Right lobe of liver (tissue), 6 donors: ENCODE measurements around the gene RPGRIP1. TPM values are rescaled to one million over a fixed set of nuclear protein-coding genes. Genes with fewer than 3 reads are reported as not detected.

Experiments used
- ATAC-seq, 4 donors: fragments of 200-7000 bp; cut with Tn5 transposase; one replicate each; pipeline ENCODE4 v1.9.1; 2020; ENCODE audit warnings: mild to moderate bottlenecking in 4 of 4, moderate library complexity in 4 of 4
- DNase-seq, 3 donors: peaks; one replicate each; pipeline ENCODE4 v3.0.0-alpha.2; 2020
- H3K27ac ChIP-seq, 3 donors: fragments of 200-600 bp; one replicate each; pipeline ENCODE4 v1.8.0; 2022
- H3K27me3 ChIP-seq, 2 donors: fragments of 200-600 bp; one replicate each; pipeline ENCODE4 v1.8.0; 2022
- H3K36me3 ChIP-seq, 4 donors: fragments of 200-600 bp; sonication (generic) in 1 of 4; one replicate each; pipeline versions ENCODE4 v1.5.1 to v1.8.0; 2017 to 2022; ENCODE audit warnings: control low read depth in 1 of 4
- H3K4me1 ChIP-seq, 4 donors: fragments of 200-600 bp; sonication (generic) in 1 of 4; one replicate each; pipeline versions ENCODE4 v1.5.1 to v1.8.0; 2017 to 2022; ENCODE audit warnings: control low read depth in 1 of 4
- H3K4me3 ChIP-seq, 3 donors: fragments of 200-600 bp; one replicate each; pipeline ENCODE4 v1.8.0; 2022
- H3K9me3 ChIP-seq, 4 donors: fragments of 200-600 bp; sonication (generic) in 1 of 4; one replicate each; pipeline versions ENCODE4 v1.5.1 to v1.8.0; 2017 to 2022; ENCODE audit warnings: control low read depth in 1 of 4
- CTCF ChIP-seq, 4 donors: fragments of 200-600 bp in 3 of 4; fragments of 450-650 bp in 1 of 4; IDR thresholded peaks; one replicate each; pipeline versions ENCODE4 v1.5.1 to v1.8.0; 2016 to 2022; ENCODE audit warnings: antibody characterized with exemption in 4 of 4, mild to moderate bottlenecking in 2 of 4
- POLR2A ChIP-seq: fragments of 450-650 bp; IDR thresholded peaks from one replicate; pipeline ENCODE4 v1.6.1; 2017; ENCODE audit warnings: antibody characterized with exemption, mild to moderate bottlenecking
- WGBS: methylation state at CpG from one replicate; pipeline ENCODE4 v1.1.6; 2018; ENCODE audit warnings: low coverage, low lambda C conversion rate; ENCODE audit not compliant: insufficient coverage; ENCODE audit errors: missing lambda C conversion rate; 5-methylcytosine and 5-hydroxymethylcytosine counted together
- intact Hi-C, 2 donors: fragments of 100-400 bp; cut with DNase I; formaldehyde crosslinking; loops; one replicate each; pipeline versions ENCODE4 v1.11.2 to v1.14.1; 2022
- total RNA-seq, 6 experiments: library from RNA; depleted of rRNA in 2 of 6; stranded (reverse); fragments of >200 nt in 2 of 6; fragmentation: NEBNext Ultra II Directional in 3 of 6; extraction: Animal tissue kit (Norgen Biotek cat#: 25700) in 3 of 6; gene quantifications; one replicate each; pipeline versions ENCODE4 v1.1.0 to v1.2.4, GENCODE V29; 2016 to 2023
- donor health status: DM: no; HTN: yes; CAD: no.
- donor health status: DM: no; HTN: no; CAD: no.
- donor health status: DM: no; HTN: no; CAD: no.
- donor health status: DM: no; HTN: yes; CAD: no.
- donor health status: DM: no; HTN: yes; CAD: no.

The RPGRIP1 gene
- total RNA-seq, 6 experiments from 2014 or later: 0.22 to 1.8 (median 1.0) TPM

GRCh38 chr14:21309956-21310355, 30.1 kb downstream of the RPGRIP1 start:
- H3K9me3 ChIP-seq: no peaks in the 10 kb centered on the region
- peaks cover 0 to 16% (median 0%) of the 10 kb centered on the region in 4 donors for H3K4me1 ChIP-seq
- DNase-seq (no peak), ATAC-seq (no peak)
- H3K27ac ChIP-seq: no peak overlapping the region
- no peaks in the 10 kb centered on the region for H3K36me3 ChIP-seq
- intact Hi-C loops: no loop called here
- no peak for TF ChIP-seq CTCF (IDR thresholded peaks at IDR 0.05)
- TF ChIP-seq POLR2A: no peak
- no CpG with 5 or more reads among the region's 3 CpGs for WGBS
- H3K27me3 ChIP-seq: no peaks in the 10 kb centered on the region
- H3K4me3 ChIP-seq: no peak overlapping the region

- ATAC-seq (no peak), DNase-seq (no peak)
- WGBS: 83% methylated on average over 2 of the region's 2 CpGs
- intact Hi-C loops: no loop called here
- H3K4me3 ChIP-seq: no peak overlapping the region
- no peaks in the 10 kb centered on the region for H3K36me3 ChIP-seq
- peaks cover 0 to 16% (median 0%) of the 10 kb centered on the region in 4 donors for H3K4me1 ChIP-seq
- H3K27ac ChIP-seq: no peak overlapping the region
- TF ChIP-seq POLR2A (no peak), CTCF (IDR thresholded peaks at IDR 0.05) (no peak)
- H3K9me3 ChIP-seq: no peaks in the 10 kb centered on the region
- H3K27me3 ChIP-seq: no peaks in the 10 kb centered on the region
Measured at GRCh38 chr14:21311614-21312013, 31.7 kb downstream of the RPGRIP1 start.

GRCh38 chr14:21313512-21313911, 33.6 kb downstream of the RPGRIP1 start:
- DNase-seq (no peak), ATAC-seq (no peak)
- TF ChIP-seq CTCF (IDR thresholded peaks at IDR 0.05) (no peak), POLR2A (no peak)
- intact Hi-C loops: no loop called here
- no peaks in the 10 kb centered on the region for H3K27me3 ChIP-seq
- H3K9me3 ChIP-seq: no peaks in the 10 kb centered on the region
- peaks cover 0 to 5% (median 0%) of the 10 kb centered on the region in 4 donors for H3K4me1 ChIP-seq
- no peak overlapping the region for H3K4me3 ChIP-seq
- H3K36me3 ChIP-seq: no peaks in the 10 kb centered on the region
- H3K27ac ChIP-seq: no peak overlapping the region
- 55% methylated on average over 10 of the region's 12 CpGs for WGBS

GRCh38 chr14:21317398-21317797, 37.5 kb downstream of the RPGRIP1 start:
- 47% methylated on average over 2 of the region's 3 CpGs for WGBS
- ATAC-seq (peak in 1 of 4 donors; percentile 17), DNase-seq (no peak)
- intact Hi-C loops: no loop called here
- H3K27ac ChIP-seq: no peak overlapping the region
- no peak for TF ChIP-seq POLR2A
- TF ChIP-seq CTCF (IDR thresholded peaks at IDR 0.05): no peak
- no peaks in the 10 kb centered on the region for H3K27me3 ChIP-seq
- no peaks in the 10 kb centered on the region for H3K36me3 ChIP-seq
- H3K4me3 ChIP-seq: no peak overlapping the region
- H3K4me1 ChIP-seq: no peaks in the 10 kb centered on the region
- no peaks in the 10 kb centered on the region for H3K9me3 ChIP-seq

- intact Hi-C loops: no loop called here
- H3K9me3 ChIP-seq: no peaks in the 10 kb centered on the region
- no peak for TF ChIP-seq CTCF (IDR thresholded peaks at IDR 0.05)
- TF ChIP-seq POLR2A: no peak
- no peak overlapping the region for H3K4me3 ChIP-seq
- H3K27me3 ChIP-seq: no peaks in the 10 kb centered on the region
- H3K27ac ChIP-seq: no peak overlapping the region
- H3K4me1 ChIP-seq: no peaks in the 10 kb centered on the region
- 88% methylated on average over 2 of the region's 2 CpGs for whole genome bisulfite sequencing
- no peak for ATAC-seq
- H3K36me3 ChIP-seq: no peaks in the 10 kb centered on the region
- DNase-seq: no peak
Measured at GRCh38 chr14:21320913-21321312, 41.0 kb downstream of the RPGRIP1 start.
